HG03066 (cell line): ENCODE measurements around the gene SLC6A7.
"Not testable (repeated sequence)": the region's sequence is repeated elsewhere in the genome, so short reads cannot be mapped to it uniquely, and the experiment has no call there.

Experiments used
- ATAC-seq: cut with Tn5 transposase; IDR thresholded peaks from one replicate; pipeline ENCODE4 v1.9.1; 2021; ENCODE audit warnings: low read depth; ENCODE audit not compliant: unreplicated experiment

SLC6A7 gene

GRCh38 chr5:150214289-150214688 is 24.4 kb downstream of the SLC6A7 start:
- no peak for ATAC-seq

GRCh38 chr5:150215979-150216944 is 26.4 kb downstream of the SLC6A7 start:
- ATAC-seq: no peak

GRCh38 chr5:150217038-150217437 is 27.2 kb downstream of the SLC6A7 start:
- no peak for ATAC-seq

GRCh38 chr5:150217873-150218692 is 28.2 kb downstream of the SLC6A7 start:
- peak; percentile 79 for ATAC-seq

GRCh38 chr5:150218693-150219035 is 28.8 kb downstream of the SLC6A7 start:
- no peak for ATAC-seq

- ATAC-seq: no peak
Observed at GRCh38 chr5:150219142-150219541, 29.3 kb downstream of the SLC6A7 start.

- no peak for ATAC-seq
Observed at GRCh38 chr5:150219861-150220260, 30.0 kb downstream of the SLC6A7 start.

- no peak for ATAC-seq
Observed at GRCh38 chr5:150221471-150221870, 31.6 kb downstream of the SLC6A7 start.

- ATAC-seq: no peak
Observed at GRCh38 chr5:150222906-150223305, 33.0 kb downstream of the SLC6A7 start.

- ATAC-seq: no peak
Observed at GRCh38 chr5:150223474-150223873, 33.6 kb downstream of the SLC6A7 start.

- ATAC-seq: no peak
Observed at GRCh38 chr5:150224483-150225027, 34.7 kb downstream of the SLC6A7 start.

GRCh38 chr5:150227036-150227435 is 37.2 kb downstream of the SLC6A7 start:
- no peak for ATAC-seq

GRCh38 chr5:150227606-150228273 is 37.9 kb downstream of the SLC6A7 start:
- ATAC-seq: no peak

GRCh38 chr5:150229571-150229970 is 39.7 kb downstream of the SLC6A7 start:
- no peak for ATAC-seq

- no peak for ATAC-seq
Observed at GRCh38 chr5:150230842-150231241, 41.0 kb downstream of the SLC6A7 start.

GRCh38 chr5:150233706-150234105 is 43.8 kb downstream of the SLC6A7 start:
- ATAC-seq: not testable (repeated sequence)

GRCh38 chr5:150234576-150235499 is 45.0 kb downstream of the SLC6A7 start:
- no peak for ATAC-seq

GRCh38 chr5:150235500-150235854 is 45.6 kb downstream of the SLC6A7 start:
- no peak for ATAC-seq

GRCh38 chr5:150236313-150236712 is 46.5 kb downstream of the SLC6A7 start:
- ATAC-seq: no peak
